ENCODE data around the gene EIPR1.

DNA sequence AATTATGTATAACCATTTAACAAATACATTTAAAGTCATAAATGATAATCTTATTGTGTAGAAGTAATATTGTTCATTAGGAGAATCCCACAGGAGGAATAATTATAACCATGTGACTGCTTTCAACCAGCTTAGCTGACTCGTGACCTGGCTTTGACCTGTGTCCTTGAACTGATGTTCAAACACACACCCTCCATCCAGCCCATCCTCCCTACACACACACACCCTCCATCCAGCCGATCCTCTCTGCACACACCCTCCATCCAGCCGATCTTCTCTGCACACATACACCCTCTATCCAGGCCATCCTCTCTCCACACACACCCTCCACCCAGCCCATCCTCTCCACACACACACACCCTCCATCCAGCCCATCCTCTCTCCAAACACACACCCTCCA lies 83.5 kb downstream of the EIPR1 start:
- no peak for TF ChIP-seq NR1H2 (CRISPR knock-in tag; IDR thresholded peaks at IDR 0.05)
- TF ChIP-seq CTCF (IDR thresholded peaks at IDR 0.05), result no peak
- TF ChIP-seq ZNF121 (CRISPR knock-in tag; IDR thresholded peaks at IDR 0.05), result no peak
- TF ChIP-seq ELF4 (CRISPR knock-in tag; IDR thresholded peaks at IDR 0.05; ENCODE audit: low read depth), result no peak
- TF ChIP-seq, protein P1, sequence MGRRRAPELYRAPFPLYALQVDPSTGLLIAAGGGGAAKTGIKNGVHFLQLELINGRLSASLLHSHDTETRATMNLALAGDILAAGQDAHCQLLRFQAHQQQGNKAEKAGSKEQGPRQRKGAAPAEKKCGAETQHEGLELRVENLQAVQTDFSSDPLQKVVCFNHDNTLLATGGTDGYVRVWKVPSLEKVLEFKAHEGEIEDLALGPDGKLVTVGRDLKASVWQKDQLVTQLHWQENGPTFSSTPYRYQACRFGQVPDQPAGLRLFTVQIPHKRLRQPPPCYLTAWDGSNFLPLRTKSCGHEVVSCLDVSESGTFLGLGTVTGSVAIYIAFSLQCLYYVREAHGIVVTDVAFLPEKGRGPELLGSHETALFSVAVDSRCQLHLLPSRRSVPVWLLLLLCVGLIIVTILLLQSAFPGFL (CRISPR knock-in tag; IDR thresholded peaks at IDR 0.05; ENCODE audit: borderline replicate concordance), result no peak
- TF ChIP-seq ZNF423 (CRISPR knock-in tag; IDR thresholded peaks at IDR 0.05), result no peak
- TF ChIP-seq STAT6 (CRISPR knock-in tag; conservative IDR thresholded peaks at IDR 0.05; ENCODE audit: low read depth), result no peak
- TF ChIP-seq NR3C1 (CRISPR knock-in tag; conservative IDR thresholded peaks at IDR 0.05; ENCODE audit: low read depth), result no peak
